HepG2 (cell line): Measurements from ENCODE around the gene GIPC1. TPM values are rescaled to one million over a fixed set of nuclear protein-coding genes. Genes with fewer than 3 reads are reported as not detected.

Experiments
- BORCS8-MEF2B ChIP-seq: sonication (generic); formaldehyde crosslinking; IDR thresholded peaks from 2 replicates; pipeline ENCODE4 v1.8.0; 2022; ENCODE audit warnings: mild to moderate bottlenecking, missing genetic modification reagents
- CBFB ChIP-seq: sonication (generic); formaldehyde crosslinking; IDR thresholded peaks from 2 replicates; pipeline ENCODE4 v1.4.0; 2020; ENCODE audit warnings: missing genetic modification reagents
- EED ChIP-seq: sonication (generic); formaldehyde crosslinking; IDR thresholded peaks from 2 replicates; pipeline ENCODE4 v1.5.0; 2020; ENCODE audit warnings: mild to moderate bottlenecking, missing genetic modification reagents
- FOXK2 ChIP-seq: fragments of 450-650 bp; IDR thresholded peaks from 2 replicates; pipeline ENCODE4 v1.6.1; 2016
- MED13 ChIP-seq: sonication (generic); formaldehyde crosslinking; IDR thresholded peaks from 2 replicates; pipeline ENCODE4 v1.5.0; 2020; ENCODE audit warnings: missing genetic modification reagents
- NCOA2 ChIP-seq: sonication (generic); formaldehyde crosslinking; IDR thresholded peaks from 2 replicates; pipeline ENCODE4 v1.8.0; 2022; ENCODE audit warnings: inconsistent platforms
- PAX8 ChIP-seq: sonication (generic); formaldehyde crosslinking; IDR thresholded peaks from 2 replicates; pipeline ENCODE4 v1.8.0; 2022; ENCODE audit warnings: mild to moderate bottlenecking, missing genetic modification reagents, borderline replicate concordance
- PLRG1 ChIP-seq: fragments of 450-650 bp; conservative IDR thresholded peaks from 2 replicates; pipeline ENCODE4 v1.6.1; 2016
- SNAPC4 ChIP-seq: sonication (generic); formaldehyde crosslinking; IDR thresholded peaks from 2 replicates; pipeline ENCODE4 v1.4.0; 2020; ENCODE audit warnings: mild to moderate bottlenecking, missing genetic modification reagents
- SRSF4 ChIP-seq: fragments of 200-400 bp; formaldehyde crosslinking; IDR thresholded peaks from one replicate; pipeline ENCODE4 v1.6.1; 2018; ENCODE audit warnings: mild to moderate bottlenecking, low read depth, low read length, moderate library complexity; ENCODE audit not compliant: poor library complexity, severe bottlenecking
- ZFP82 ChIP-seq: sonication (generic); formaldehyde crosslinking; IDR thresholded peaks from 2 replicates; pipeline ENCODE4 v1.5.1; 2020; ENCODE audit warnings: mild to moderate bottlenecking, missing genetic modification reagents, borderline replicate concordance
- ZFX ChIP-seq: sonication (generic); formaldehyde crosslinking; IDR thresholded peaks from 2 replicates; pipeline ENCODE4 v1.4.0; 2020; ENCODE audit warnings: mild to moderate bottlenecking, low read depth, missing genetic modification reagents, moderate library complexity
- ZNF101 ChIP-seq: sonication (generic); formaldehyde crosslinking; IDR thresholded peaks from 2 replicates; pipeline ENCODE4 v1.4.0; 2020; ENCODE audit warnings: mild to moderate bottlenecking, low read depth, missing genetic modification reagents, borderline replicate concordance
- ZNF24 ChIP-seq: fragments of 450-650 bp; IDR thresholded peaks from 2 replicates; pipeline ENCODE4 v1.6.1; 2017; ENCODE audit warnings: antibody characterized with exemption, mild to moderate bottlenecking
- ZNF30 ChIP-seq: sonication (generic); formaldehyde crosslinking; IDR thresholded peaks from 2 replicates; pipeline ENCODE4 v1.5.0; 2020; ENCODE audit warnings: mild to moderate bottlenecking, missing genetic modification reagents
- ZNF33A ChIP-seq: sonication (generic); formaldehyde crosslinking; IDR thresholded peaks from 2 replicates; pipeline ENCODE4 v1.5.1; 2020; ENCODE audit warnings: missing genetic modification reagents, mild to moderate bottlenecking, moderate library complexity, borderline replicate concordance
- ZNF33B ChIP-seq: sonication (generic); formaldehyde crosslinking; IDR thresholded peaks from 2 replicates; pipeline ENCODE4 v1.5.1; 2020; ENCODE audit warnings: mild to moderate bottlenecking, missing genetic modification reagents
- ZNF572 ChIP-seq: sonication (generic); formaldehyde crosslinking; IDR thresholded peaks from 2 replicates; pipeline ENCODE4 v1.5.1; 2020; ENCODE audit warnings: mild to moderate bottlenecking, missing genetic modification reagents
- ZNF891 ChIP-seq: sonication (generic); formaldehyde crosslinking; IDR thresholded peaks from 2 replicates; pipeline ENCODE4 v1.5.0; 2020; ENCODE audit warnings: mild to moderate bottlenecking, missing genetic modification reagents
- ZSCAN30 ChIP-seq: sonication (generic); formaldehyde crosslinking; IDR thresholded peaks from 2 replicates; pipeline ENCODE4 v1.5.0; 2020; ENCODE audit warnings: mild to moderate bottlenecking, missing genetic modification reagents
- polyA plus RNA-seq, 8 experiments: library from polyadenylated mRNA; depleted of rRNA in 3 of 8; stranded (reverse) in 7 of 8; unstranded in 1 of 8; fragments of >200 nt; fragmentation: Illumina TruSeq in 4 of 8; extraction: Trizol in 4 of 8; gene quantifications; 2 replicates each; pipeline versions ENCODE4 v1.2.1 to v1.2.3, GENCODE V29; 2011 to 2016; ENCODE audit warnings: low read depth in 4 of 8, missing spikeins in 1 of 8, mixed read lengths in 1 of 8; ENCODE audit not compliant: insufficient read depth in 1 of 8
- total RNA-seq, 5 experiments: library from RNA; depleted of rRNA; stranded (reverse); fragments of >200 nt; fragmentation: Illumina TruSeq; extraction: Trizol; gene quantifications; 2 replicates each; pipeline ENCODE4 v1.2.3, GENCODE V29; 2016; ENCODE audit warnings: low read depth in 1 of 5
- TF ChIP-seq, protein P1 (sequence below): sonication (generic); formaldehyde crosslinking; IDR thresholded peaks from 2 replicates; pipeline ENCODE4 v1.5.0; 2020; ENCODE audit warnings: missing genetic modification reagents, mild to moderate bottlenecking, borderline replicate concordance
- TF ChIP-seq, protein P2 (sequence below): sonication (generic); formaldehyde crosslinking; IDR thresholded peaks from 2 replicates; pipeline ENCODE4 v1.4.0; 2020; ENCODE audit warnings: missing genetic modification reagents

The GIPC1 gene
- total and polyA plus RNA-seq, 2 of the 13 experiments (the other 11 are each of a cell fraction or from before 2014, with no cell fraction given), result 27.1 to 48.1 TPM

DNA sequence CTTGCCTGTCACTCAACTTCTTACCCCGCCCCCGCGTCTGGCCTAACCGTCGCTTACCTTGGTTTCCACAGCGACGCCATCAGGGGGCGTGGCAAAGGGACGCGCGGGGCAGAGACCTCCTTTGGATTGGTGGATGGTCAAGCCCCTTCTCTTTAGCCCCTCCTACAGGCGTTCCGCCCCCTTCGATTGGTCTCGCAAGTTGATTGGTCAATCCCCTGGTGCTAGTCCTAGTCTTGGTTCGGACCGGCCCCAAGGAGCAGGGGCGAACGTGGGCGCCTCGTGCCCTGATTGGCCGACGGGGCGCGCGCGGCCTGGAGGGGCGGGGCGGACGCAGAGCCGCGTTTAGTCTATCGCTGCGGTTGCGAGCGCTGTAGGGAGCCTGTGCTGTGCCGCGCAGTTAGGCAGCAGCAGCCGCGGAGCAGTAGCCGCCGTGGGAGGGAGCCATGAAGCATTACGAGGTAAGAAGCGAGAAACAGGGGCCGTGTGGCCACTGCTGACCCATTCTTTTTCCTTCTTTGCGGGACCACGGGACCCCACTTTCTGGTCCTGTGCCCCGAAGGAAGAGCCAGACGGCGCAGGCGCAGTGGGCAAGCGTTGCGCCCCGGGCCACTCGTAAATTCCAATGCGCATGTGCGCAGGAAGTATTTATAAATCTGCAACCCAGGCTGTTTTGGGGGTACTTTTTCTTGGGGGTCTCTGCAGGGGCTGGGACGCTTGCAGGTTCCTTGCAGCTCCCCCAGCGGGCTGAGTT lies 33.5 kb upstream of the GIPC1 start, which contains the start of gene TECR (continued):
- TF ChIP-seq, protein P1, sequence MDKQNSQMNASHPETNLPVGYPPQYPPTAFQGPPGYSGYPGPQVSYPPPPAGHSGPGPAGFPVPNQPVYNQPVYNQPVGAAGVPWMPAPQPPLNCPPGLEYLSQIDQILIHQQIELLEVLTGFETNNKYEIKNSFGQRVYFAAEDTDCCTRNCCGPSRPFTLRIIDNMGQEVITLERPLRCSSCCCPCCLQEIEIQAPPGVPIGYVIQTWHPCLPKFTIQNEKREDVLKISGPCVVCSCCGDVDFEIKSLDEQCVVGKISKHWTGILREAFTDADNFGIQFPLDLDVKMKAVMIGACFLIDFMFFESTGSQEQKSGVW (CRISPR knock-in tag), result no peak
- TF ChIP-seq BORCS8-MEF2B (CRISPR knock-in tag) (peak; percentile 83), NCOA2 (CRISPR knock-in tag) (0 out of 2 replicates have a peak, but pooled peaks have one; percentile 10), ZFX (CRISPR knock-in tag) (peak; percentile 85; the same call in 1 of the 2 replicates), ZNF33A (CRISPR knock-in tag) (no peak), PAX8 (CRISPR knock-in tag) (no peak), ZNF891 (no peak), SRSF4 (no peak), MED13 (CRISPR knock-in tag) (no peak), ZNF30 (CRISPR knock-in tag) (no peak), PLRG1 (no peak), ZFP82 (CRISPR knock-in tag) (no peak), ZSCAN30 (CRISPR knock-in tag) (no peak), EED (no peak; the same call in 1 of the 2 replicates), CBFB (CRISPR knock-in tag) (peak; percentile 80), ZNF572 (CRISPR knock-in tag) (0 out of 2 replicates have a peak, but pooled peaks have one; percentile 71), ZNF101 (CRISPR knock-in tag) (no peak), ZNF33B (CRISPR knock-in tag) (no peak), ZNF24 (no peak), SNAPC4 (CRISPR knock-in tag) (no peak; the same call in 1 of the 2 replicates), FOXK2 (no peak)
- TF ChIP-seq, protein P2, sequence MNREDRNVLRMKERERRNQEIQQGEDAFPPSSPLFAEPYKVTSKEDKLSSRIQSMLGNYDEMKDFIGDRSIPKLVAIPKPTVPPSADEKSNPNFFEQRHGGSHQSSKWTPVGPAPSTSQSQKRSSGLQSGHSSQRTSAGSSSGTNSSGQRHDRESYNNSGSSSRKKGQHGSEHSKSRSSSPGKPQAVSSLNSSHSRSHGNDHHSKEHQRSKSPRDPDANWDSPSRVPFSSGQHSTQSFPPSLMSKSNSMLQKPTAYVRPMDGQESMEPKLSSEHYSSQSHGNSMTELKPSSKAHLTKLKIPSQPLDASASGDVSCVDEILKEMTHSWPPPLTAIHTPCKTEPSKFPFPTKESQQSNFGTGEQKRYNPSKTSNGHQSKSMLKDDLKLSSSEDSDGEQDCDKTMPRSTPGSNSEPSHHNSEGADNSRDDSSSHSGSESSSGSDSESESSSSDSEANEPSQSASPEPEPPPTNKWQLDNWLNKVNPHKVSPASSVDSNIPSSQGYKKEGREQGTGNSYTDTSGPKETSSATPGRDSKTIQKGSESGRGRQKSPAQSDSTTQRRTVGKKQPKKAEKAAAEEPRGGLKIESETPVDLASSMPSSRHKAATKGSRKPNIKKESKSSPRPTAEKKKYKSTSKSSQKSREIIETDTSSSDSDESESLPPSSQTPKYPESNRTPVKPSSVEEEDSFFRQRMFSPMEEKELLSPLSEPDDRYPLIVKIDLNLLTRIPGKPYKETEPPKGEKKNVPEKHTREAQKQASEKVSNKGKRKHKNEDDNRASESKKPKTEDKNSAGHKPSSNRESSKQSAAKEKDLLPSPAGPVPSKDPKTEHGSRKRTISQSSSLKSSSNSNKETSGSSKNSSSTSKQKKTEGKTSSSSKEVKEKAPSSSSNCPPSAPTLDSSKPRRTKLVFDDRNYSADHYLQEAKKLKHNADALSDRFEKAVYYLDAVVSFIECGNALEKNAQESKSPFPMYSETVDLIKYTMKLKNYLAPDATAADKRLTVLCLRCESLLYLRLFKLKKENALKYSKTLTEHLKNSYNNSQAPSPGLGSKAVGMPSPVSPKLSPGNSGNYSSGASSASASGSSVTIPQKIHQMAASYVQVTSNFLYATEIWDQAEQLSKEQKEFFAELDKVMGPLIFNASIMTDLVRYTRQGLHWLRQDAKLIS, result no peak; the same call in 1 of the 2 replicates
